Pericardium fibroblast (primary cell): ENCODE measurements around the gene CWF19L2. TPM values are rescaled to one million over a fixed set of nuclear protein-coding genes. Genes with fewer than 3 reads are reported as not detected.

Experiments used
- total RNA-seq: library from RNA; depleted of rRNA; stranded (reverse); fragments of >200 nt; gene quantifications from 2 replicates; pipeline ENCODE4 v1.2.3, GENCODE V29; 2015

The CWF19L2 gene
- 4.4 and 4.8 TPM in 2 replicates for total RNA-seq

DNA sequence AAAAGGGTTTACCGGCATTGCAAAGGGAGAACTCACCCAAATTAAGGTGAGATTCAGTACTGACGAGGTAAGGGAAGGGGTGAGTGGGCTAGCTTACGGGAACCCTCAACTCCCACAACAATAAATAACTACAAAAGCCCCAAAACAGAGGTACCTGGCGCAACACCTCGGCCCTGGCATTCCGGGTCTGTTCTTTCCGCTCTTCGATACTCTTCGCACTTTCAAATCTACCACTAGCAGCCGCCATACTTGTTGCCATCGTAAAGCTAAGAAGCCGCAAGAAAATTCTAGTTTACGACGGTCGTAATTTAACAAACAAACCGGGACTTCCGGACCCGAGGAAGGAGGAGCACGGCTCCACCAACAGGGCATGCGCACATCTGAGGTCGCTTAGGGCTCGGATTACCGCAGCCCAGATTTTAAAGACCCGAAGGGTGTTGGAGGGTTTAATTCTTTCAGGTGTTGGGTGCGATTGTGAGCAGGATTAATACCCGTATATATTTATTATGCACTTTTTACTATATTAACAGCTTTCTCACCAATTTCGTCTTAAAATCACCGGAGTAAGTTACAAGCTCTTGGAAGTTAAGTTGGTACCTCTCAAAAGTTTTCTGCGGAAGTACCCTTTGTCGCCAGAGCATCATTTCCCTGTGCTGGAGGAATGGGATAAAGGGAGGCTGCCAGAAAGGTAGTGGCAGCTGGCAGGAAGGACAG, at the start of gene CWF19L2:
Gene CWF19L2, minus strand, starts transcription at position 268 of the 714 bp plus-strand sequence. Its CDS starts 9 bp downstream, at position 259.

Other genes starting within 250 kb of the CWF19L2 start
- gene ALKBH8, start 107.9 kb upstream of the CWF19L2 start, total RNA-seq, result 2.7 and 7.4 TPM in 2 replicates
- gene ELMOD1, start 133.3 kb upstream of the CWF19L2 start, total RNA-seq, result 0.47 TPM in 1 of 2 replicates, not detected in the other